NCI-H146 treated with DMSO at 0.1 percent for 48 hours (cell line): ENCODE measurements around the gene TNFSF18.

Experiments
- DNase-seq: peaks from one replicate; lab custom pipeline; 2025; ENCODE audit not compliant: unreplicated experiment; lab: John Stamatoyannopoulos, UW

TNFSF18 gene

GRCh38 chr1:173042806-173043205 is 7.9 kb downstream of the TNFSF18 start:
- no peak for DNase-seq

GRCh38 chr1:173039626-173040025 is 11.1 kb downstream of the TNFSF18 start:
- no peak for DNase-seq

GRCh38 chr1:173038875-173039554 is 11.7 kb downstream of the TNFSF18 start:
- DNase-seq = no peak

DNA sequence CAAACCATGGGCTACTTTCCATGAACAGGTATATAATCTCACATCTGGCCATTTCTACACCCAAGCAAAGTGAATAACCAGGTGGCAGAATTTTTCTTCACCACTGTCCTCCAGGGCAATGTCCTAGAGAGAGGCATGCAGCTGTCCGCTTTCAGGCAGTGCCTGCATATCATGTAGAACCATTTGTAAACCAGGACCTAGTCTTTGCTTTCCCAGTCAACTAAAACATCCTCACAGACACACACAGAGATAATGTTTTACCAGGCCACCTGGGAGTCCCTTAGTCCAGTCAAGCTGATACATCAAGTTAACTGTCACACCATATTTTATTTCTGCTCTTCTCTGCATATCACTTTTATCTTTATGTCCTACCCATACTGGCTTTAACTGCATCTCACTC is 26.2 kb downstream of the TNFSF18 start:
- DNase-seq = no peak

DNA sequence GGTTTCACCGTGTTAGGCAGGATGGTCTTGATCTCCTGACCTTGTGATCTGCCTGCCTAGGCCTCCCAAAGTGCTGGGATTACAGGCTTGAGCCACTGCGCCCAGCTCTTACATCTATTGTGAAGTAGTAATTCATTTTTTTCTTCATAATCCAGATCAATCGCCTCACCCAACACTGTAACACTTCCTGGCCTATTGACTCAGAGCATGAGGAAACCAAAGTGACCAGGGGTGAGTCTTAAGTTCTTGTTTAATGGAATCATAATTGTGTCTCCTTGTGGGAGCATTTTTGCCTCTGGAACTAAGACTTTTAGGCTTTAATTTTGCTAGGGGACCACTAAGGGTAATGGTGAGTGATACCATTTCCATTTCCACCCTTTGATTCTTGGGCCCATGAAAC is 27.4 kb downstream of the TNFSF18 start:
- no peak for DNase-seq

GRCh38 chr1:173020138-173020750 is 30.5 kb downstream of the TNFSF18 start:
- no peak for DNase-seq

DNA sequence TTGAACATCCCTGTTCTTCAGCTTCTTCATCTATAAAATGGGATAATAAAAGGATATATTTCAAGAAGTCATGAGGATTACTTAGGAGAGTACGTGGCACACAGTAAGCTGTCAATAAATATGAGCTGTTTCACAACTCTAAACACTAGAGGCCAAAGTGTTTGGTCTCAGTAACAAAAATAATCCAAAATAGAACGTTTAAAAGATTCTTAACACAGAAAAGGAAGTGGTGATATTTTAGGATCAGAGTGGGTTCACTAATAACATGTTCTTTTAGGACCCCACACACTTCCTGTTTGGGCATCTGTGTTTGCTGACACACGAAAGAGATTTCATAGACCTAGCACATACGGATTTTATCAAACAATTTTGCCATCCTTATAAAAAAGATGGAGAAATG is 32.9 kb downstream of the TNFSF18 start:
- no peak for DNase-seq

- DNase-seq = no peak
These were observed 34.3 kb downstream of the TNFSF18 start for GRCh38 chr1:173016419-173016818.

GRCh38 chr1:173015629-173016028 is 35.1 kb downstream of the TNFSF18 start:
- no peak for DNase-seq

DNA sequence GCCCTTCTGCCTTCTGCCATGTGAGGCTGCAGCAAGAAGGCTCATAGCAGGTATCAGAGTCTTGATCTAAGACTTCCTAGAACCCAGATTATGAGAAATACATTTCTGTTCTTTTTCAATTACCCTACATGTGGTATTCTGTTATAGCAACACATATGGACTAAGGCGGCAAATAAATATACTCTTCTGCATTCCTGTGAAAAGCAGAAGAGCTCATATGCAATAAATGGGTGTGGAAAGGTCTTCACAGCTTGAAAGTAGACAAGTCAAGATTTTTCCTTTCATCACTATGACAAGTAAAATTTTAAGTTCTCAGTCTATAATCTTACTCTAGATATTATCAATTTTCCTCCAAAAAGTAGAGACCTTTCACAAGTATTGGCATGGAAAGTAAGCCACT is 36.6 kb downstream of the TNFSF18 start:
- no peak for DNase-seq

- no peak for DNase-seq
These were observed 38.6 kb downstream of the TNFSF18 start for GRCh38 chr1:173012126-173012525.

GRCh38 chr1:173009597-173009996 is 41.1 kb downstream of the TNFSF18 start:
- DNase-seq = no peak

- no peak for DNase-seq
These were observed 45.4 kb downstream of the TNFSF18 start for GRCh38 chr1:173005196-173005864.

GRCh38 chr1:173002891-173003838 is 47.6 kb downstream of the TNFSF18 start:
- DNase-seq = no peak

- no peak for DNase-seq
These were observed 51.4 kb downstream of the TNFSF18 start for GRCh38 chr1:172999349-172999748.

DNA sequence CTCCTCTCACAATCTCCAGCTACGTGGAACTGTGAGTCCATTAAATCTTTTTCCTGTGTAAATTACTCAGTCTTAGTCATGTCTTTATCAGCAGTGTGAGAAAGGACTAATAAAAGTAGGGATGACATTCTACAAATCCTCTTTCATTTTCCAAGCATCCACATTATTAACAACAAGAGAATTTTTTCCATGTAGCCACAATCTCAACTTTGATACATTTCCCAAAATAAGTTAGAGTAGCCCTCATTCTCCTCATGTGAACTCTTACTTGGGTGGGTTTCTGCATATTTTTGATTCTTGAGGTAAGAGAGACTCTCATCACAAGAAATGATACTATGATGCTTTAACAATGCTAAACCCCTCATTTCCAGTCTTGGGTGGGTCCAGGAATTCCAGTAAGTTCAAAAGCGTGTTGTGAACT is 52.8 kb downstream of the TNFSF18 start:
- DNase-seq = no peak

DNA sequence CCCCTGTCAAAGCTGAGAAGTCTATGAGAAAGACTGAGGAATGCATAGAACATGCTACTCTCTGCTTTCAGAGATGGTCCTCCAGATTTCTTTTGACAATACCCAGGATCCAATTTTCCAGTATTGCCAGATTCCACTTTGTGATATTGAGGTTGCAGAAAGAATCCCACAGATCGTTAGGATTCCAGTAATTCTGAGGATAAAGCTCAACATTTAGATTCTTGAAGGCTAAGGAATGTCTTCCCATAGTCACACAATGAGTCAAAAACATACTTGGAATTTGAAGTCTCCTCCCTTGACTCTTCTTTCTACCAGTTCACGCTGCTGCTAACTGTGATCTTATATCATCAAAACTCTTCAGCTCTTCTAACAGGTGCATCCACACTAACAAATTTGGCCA is 57.1 kb downstream of the TNFSF18 start:
- DNase-seq = no peak

GRCh38 chr1:172991674-172992400 is 58.9 kb downstream of the TNFSF18 start:
- DNase-seq = no peak

DNA sequence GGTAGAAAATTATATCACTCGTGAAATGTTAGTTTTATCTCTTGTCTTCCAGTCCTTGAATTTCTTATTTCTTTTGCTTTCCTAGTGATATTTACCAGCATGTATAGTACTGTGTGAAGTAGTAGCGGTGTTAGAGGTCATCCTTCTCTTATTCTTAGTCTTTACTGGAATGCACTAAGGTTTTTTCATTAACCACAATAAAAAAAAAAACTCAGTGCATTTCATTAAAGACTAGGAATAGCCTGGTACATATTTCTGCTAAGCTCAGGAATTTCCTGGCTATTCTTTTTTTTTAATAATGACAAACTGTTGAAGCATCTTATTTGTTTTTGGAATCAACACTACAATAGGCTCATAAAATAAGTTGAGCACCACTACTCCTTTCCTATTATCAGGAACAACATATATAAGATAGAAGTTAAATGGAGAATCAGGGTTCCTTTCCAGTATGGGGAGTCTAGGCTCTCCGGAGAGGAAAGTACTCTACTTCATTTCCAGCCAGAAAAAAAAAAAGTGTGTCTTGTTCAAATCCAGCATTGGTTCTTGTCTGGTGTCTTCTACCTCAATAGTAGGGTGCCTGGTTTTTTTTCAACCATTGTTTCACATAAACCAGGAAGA is 60.0 kb downstream of the TNFSF18 start:
- no peak for DNase-seq
